HT-29 (cell line): Measurements from ENCODE around the gene GGA1. TPM values are rescaled to one million over a fixed set of nuclear protein-coding genes. Genes with fewer than 3 reads are reported as not detected.

ENCODE experiments used
- DNase-seq: peaks from one replicate; pipeline ENCODE4 v3.0.0-alpha.2; 2015; ENCODE audit warnings: low spot score
- total RNA-seq: library from RNA; depleted of rRNA; stranded (reverse); fragments of >200 nt; shearing (Covaris generic); gene quantifications from 2 replicates; pipeline ENCODE4 v1.2.3, GENCODE V29; 2014

The GGA1 gene
- total RNA-seq, 1 experiment from 2014 or later, result 55.1 TPM

- no peak for DNase-seq
Observed at GRCh38 chr22:37630839-37631435, 22.3 kb downstream of the GGA1 start.

- DNase-seq, result no peak
Observed at GRCh38 chr22:37631448-37632173, 23.0 kb downstream of the GGA1 start.

- no peak for DNase-seq
Observed at GRCh38 chr22:37632174-37633088, 23.8 kb downstream of the GGA1 start.

- DNase-seq, result no peak
Observed at GRCh38 chr22:37633089-37633624, 24.5 kb downstream of the GGA1 start.

- DNase-seq, result no peak
Observed at GRCh38 chr22:37633625-37634416, 25.2 kb downstream of the GGA1 start.

- DNase-seq, result peak; percentile 35
Observed at GRCh38 chr22:37634417-37634924, 25.8 kb downstream of the GGA1 start.

GRCh38 chr22:37635157-37635556 is 26.5 kb downstream of the GGA1 start:
- no peak for DNase-seq

- peak; percentile 26 for DNase-seq
Observed at GRCh38 chr22:37636186-37636948, 27.7 kb downstream of the GGA1 start.

- DNase-seq, result no peak
Observed at GRCh38 chr22:37636949-37637273, 28.3 kb downstream of the GGA1 start.

GRCh38 chr22:37638391-37639069 is 29.9 kb downstream of the GGA1 start:
- DNase-seq, result no peak

GRCh38 chr22:37639070-37639760 is 30.6 kb downstream of the GGA1 start, which contains the start of gene SH3BP1:
SH3BP1 (plus strand) TSS chr22:37639669; CDS start chr22:37639788, 119 bp downstream.
- DNase-seq, result peak; percentile 22

- DNase-seq, result no peak
Observed at GRCh38 chr22:37639771-37640590, 31.3 kb downstream of the GGA1 start.

- DNase-seq, result peak; percentile 36
Observed at GRCh38 chr22:37640591-37641560, 32.2 kb downstream of the GGA1 start.

GRCh38 chr22:37641561-37641949 is 32.9 kb downstream of the GGA1 start:
- DNase-seq, result peak; percentile 52

- peak; percentile 84 for DNase-seq
Observed at GRCh38 chr22:37643225-37643847, 34.7 kb downstream of the GGA1 start.

- no peak for DNase-seq
Observed at GRCh38 chr22:37647317-37647716, 38.7 kb downstream of the GGA1 start.
